ENCODE data around the gene CCDC157. TPM values are rescaled to one million over a fixed set of nuclear protein-coding genes. Genes with fewer than 3 reads are reported as not detected.

CCDC157 gene
- total and polyA plus RNA-seq, 2 donors (not counting 1 experiment from before 2014, with no cell fraction given) = 3.6 to 6.4 TPM

DNA sequence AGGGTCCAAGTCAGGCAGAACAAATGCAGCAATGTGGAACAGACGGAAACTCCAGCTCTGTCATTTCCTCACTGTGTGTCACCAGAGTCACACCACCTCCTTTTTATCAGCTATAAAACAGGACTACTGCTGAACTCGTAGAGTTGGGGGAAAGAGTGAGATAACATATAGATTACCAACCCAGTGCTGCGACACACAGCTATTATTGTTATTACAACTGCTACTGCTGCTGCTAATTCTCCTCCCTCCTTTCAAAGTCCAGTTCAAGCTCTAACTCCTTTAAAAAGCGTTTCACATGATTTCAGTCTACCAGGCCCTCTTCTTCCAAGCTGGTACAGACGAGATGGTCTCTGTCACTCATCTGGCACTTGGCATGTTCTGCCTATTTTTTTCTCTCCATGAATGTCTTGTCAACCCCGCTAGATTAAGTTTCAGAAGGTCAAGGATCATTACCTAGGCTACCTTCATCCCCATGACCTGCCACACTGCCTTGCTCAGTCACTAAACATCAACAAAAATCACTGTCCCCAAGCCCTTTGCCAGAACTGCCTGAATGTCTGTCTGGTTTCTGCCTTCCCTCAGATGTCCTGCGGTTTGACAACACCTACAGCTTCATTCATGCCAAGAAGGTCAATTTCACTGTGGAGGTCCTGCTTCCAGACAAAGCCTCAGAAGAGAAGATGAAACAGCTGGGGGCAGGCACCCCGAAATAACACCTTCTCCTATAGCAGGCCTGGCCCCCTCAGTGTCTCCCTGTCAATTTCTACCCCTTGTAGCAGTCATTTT lies 65.1 kb downstream of the CCDC157 start:
- no peak overlapping the region for H3K9ac ChIP-seq (ENCODE audit: low read length)
- H3K4me2 ChIP-seq (replicated peaks; ENCODE audit: low read depth, low read length, poor library complexity, severe bottlenecking) = no peak overlapping the region
- H3K4me1 ChIP-seq (ENCODE audit: control insufficient read depth in 2 of 2, insufficient read depth in 2 of 2, low read length in 2 of 2) = peaks cover 22 to 38% of the 10 kb centered on the region in 2 donors
- intact Hi-C loops (cut with micrococcal nuclease) = loop anchor here (5.0 to 10.0 kb wide), 4 partner anchors 655 to 1537 kb away; partner anchors contain the start of genes PIK3IP1, UQCR10, ZMAT5 and ZNRF3
- ATAC-seq (ENCODE audit: low read depth) (no peak), DNase-seq (no peak)
- TF ChIP-seq EZH2 (IDR thresholded peaks at IDR 0.05; ENCODE audit: borderline replicate concordance, insufficient read depth, low read depth, low read length, poor library complexity, severe bottlenecking) (no peak), CTCF (IDR thresholded peaks at IDR 0.05) (no peak)
- Mint-ChIP-seq H3K27me3 (no peaks in the 10 kb centered on the region), H3K4me1 (peaks cover 43% of the 10 kb centered on the region), H3K27ac (peak overlapping the region; percentile 84), H3K9me3 (ENCODE audit: insufficient read depth) (no peaks in the 10 kb centered on the region), H3K4me3 (peak overlapping the region; percentile 99)
- no peak overlapping the region for H3K27ac ChIP-seq (ENCODE audit: low read length in 2 of 2)
- no peaks in the 10 kb centered on the region for H4K20me1 ChIP-seq (ENCODE audit: control insufficient read depth, insufficient read depth, low read length, poor library complexity, severe bottlenecking)
- peaks cover 11% of the 10 kb centered on the region for H3K79me2 ChIP-seq (ENCODE audit: control insufficient read depth, insufficient read depth, low read length)
- peaks cover 0 to 5% (median 0%) of the 10 kb centered on the region in 3 donors for H3K9me3 ChIP-seq (ENCODE audit: control extremely low read depth in 1 of 3, control insufficient read depth in 2 of 3, insufficient read depth in 1 of 3, low read length in 2 of 3)
- ChIA-PET CTCF (interaction anchor here (1.1 to 7.0 kb wide), 6 partner anchors 9 to 159 kb away, joined by 3 to 94 read pairs (median 6); partner anchors contain the start of genes CASTOR1 and RNF215), POLR2A (no interaction called here)
- peaks cover 0 to 10% of the 10 kb centered on the region in 2 experiments for H3K36me3 ChIP-seq (replicated peaks in 1 of 2; ENCODE audit: control extremely low read depth in 1 of 2, control insufficient read depth in 1 of 2, extremely low read depth in 1 of 2, insufficient read depth in 2 of 2, low read length in 1 of 2)
- H2AFZ ChIP-seq (ENCODE audit: insufficient read depth, low read depth, low read length, poor library complexity, severe bottlenecking) = no peak overlapping the region
- WGBS (ENCODE audit: insufficient coverage) = 98% methylated on average over 5 of the region's 8 CpGs
- H3K27me3 ChIP-seq (replicated peaks in 1 of 4; ENCODE audit: control extremely low read depth in 1 of 4, control insufficient read depth in 3 of 4, insufficient read depth in 4 of 4, low read length in 3 of 4) = no peaks in the 10 kb centered on the region
- H3K4me3 ChIP-seq (ENCODE audit: control extremely low read depth in 1 of 5, extremely low read depth in 1 of 5, insufficient read depth in 1 of 5, low read depth in 2 of 5, low read length in 4 of 5) = no peak overlapping the region

All from B cell (primary cell).